ENCODE data around the gene LRRC71. TPM values are rescaled to one million over a fixed set of nuclear protein-coding genes. Genes with fewer than 3 reads are reported as not detected.

Gene LRRC71
- total RNA-seq, 1 experiment from 2014 or later: not detected

GRCh38 chr1:156964441-156964840, 44.0 kb downstream of the LRRC71 start:
- Histone ChIP-seq H3K9me3 (replicated peaks) (no peaks in the 10 kb centered on the region), H3K27ac (no peak overlapping the region), H3K4me3 (no peak overlapping the region), H3K27me3 (replicated peaks) (no peaks in the 10 kb centered on the region), H3K4me1 (replicated peaks) (no peaks in the 10 kb centered on the region), H3K36me3 (peaks cover 51% of the 10 kb centered on the region)
- DNase-seq (ENCODE audit: low read depth in 1 of 2, low spot score in 2 of 2): no peak

DNA sequence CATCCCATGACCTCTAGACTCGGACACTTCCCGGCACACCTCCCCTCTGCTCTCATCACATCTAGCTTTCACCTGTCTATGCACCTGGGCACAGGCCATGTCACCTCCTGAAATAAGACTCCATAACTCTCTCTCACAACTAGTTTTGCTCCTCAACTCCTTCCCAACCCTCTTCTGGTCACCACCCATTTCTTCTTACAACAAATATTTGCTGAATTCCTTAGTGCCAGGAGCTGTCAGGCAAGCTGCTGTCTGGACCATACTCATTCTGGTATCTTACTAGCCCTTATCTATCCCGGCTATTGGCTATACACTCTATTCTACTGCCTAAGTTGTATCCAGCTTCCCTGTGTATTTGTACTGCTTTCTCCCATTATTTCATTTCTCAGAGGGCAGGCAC, 49.1 kb downstream of the LRRC71 start:
- Histone ChIP-seq H3K4me3 (no peak overlapping the region), H3K9me3 (replicated peaks) (no peaks in the 10 kb centered on the region), H3K27me3 (replicated peaks) (no peaks in the 10 kb centered on the region), H3K36me3 (peaks cover 49% of the 10 kb centered on the region), H3K4me1 (replicated peaks) (no peaks in the 10 kb centered on the region), H3K27ac (no peak overlapping the region)
- no peak for DNase-seq (ENCODE audit: low read depth in 1 of 2, low spot score in 2 of 2)

DNA sequence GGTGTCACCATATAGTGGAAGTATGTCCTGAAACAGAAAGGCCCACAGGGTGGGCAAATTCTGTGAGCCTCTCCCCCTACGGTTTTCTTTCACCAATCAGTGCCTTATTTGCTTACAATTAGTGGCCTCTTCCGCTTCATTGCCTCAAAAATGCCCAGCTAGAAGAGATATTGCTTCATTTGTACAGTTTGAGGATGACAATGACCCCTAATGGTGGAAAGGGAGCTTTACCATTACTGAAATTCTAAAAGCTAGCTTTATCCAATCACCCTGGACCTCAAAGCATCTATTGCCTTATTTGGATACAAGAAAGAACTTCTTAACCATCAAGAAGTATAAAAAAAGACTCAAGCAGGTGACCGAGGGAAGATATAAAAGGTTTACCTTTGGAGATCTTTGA, 49.6 kb downstream of the LRRC71 start:
- Histone ChIP-seq H3K9me3 (replicated peaks) (no peaks in the 10 kb centered on the region), H3K4me1 (replicated peaks) (no peaks in the 10 kb centered on the region), H3K4me3 (no peak overlapping the region), H3K36me3 (peaks cover 54% of the 10 kb centered on the region), H3K27ac (no peak overlapping the region), H3K27me3 (replicated peaks) (no peaks in the 10 kb centered on the region)
- no peak for DNase-seq (ENCODE audit: low read depth in 1 of 2, low spot score in 2 of 2)

DNA sequence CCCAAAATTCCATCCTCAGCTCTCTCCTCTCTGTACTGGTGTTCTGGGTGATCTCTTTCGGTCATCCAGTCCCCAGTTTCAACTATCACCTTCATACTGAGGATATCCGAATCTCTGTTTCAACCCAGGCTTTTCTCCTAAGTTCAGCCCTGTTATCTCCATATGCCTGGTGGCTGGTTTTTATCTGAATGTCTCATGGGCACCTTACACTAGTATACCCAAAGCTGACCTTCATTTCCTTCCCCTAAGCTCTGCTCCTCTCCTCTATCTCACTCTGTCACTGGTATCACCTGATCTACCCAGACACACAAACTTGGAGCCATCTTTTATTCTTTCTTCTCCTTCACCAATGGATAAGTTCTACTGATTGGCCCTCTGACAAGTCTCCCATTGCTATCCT, 53.0 kb downstream of the LRRC71 start:
- DNase-seq (ENCODE audit: low read depth in 1 of 2, low spot score in 2 of 2): no peak
- peaks cover 68% of the 10 kb centered on the region for H3K36me3 ChIP-seq
- H3K27ac ChIP-seq: no peak overlapping the region
- H3K27me3 ChIP-seq (replicated peaks): no peaks in the 10 kb centered on the region
- no peak overlapping the region for H3K4me3 ChIP-seq
- no peaks in the 10 kb centered on the region for H3K9me3 ChIP-seq (replicated peaks)
- no peaks in the 10 kb centered on the region for H3K4me1 ChIP-seq (replicated peaks)

GRCh38 chr1:156975084-156975483, 54.7 kb downstream of the LRRC71 start:
- H3K4me1 ChIP-seq (replicated peaks): no peaks in the 10 kb centered on the region
- no peak overlapping the region for H3K27ac ChIP-seq
- no peaks in the 10 kb centered on the region for H3K9me3 ChIP-seq (replicated peaks)
- no peak overlapping the region for H3K4me3 ChIP-seq
- H3K36me3 ChIP-seq: peaks cover 77% of the 10 kb centered on the region
- DNase-seq (ENCODE audit: low read depth in 1 of 2, low spot score in 2 of 2): no peak
- H3K27me3 ChIP-seq (replicated peaks): no peaks in the 10 kb centered on the region

DNA sequence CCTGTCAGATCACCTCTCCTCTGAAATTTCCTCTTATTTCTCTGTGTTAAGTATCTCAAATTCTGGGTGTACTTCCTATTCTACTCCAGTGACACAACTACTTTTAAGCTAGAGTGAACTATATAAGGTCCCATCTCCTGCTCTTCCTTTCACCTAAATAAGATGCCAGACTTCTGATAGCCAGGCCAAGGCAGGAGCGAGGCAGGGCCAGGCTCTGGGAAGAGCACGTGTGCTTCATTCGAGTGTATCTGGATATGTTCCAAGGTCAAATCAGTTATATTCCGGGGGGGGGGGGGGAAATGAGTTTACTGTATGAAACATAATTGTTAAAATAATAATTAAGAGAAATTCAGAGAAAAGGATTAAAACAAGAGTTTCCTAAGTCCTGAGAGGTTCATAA, 60.1 kb downstream of the LRRC71 start:
- Histone ChIP-seq H3K36me3 (peaks cover 83% of the 10 kb centered on the region), H3K4me3 (no peak overlapping the region), H3K27ac (no peak overlapping the region), H3K9me3 (replicated peaks) (no peaks in the 10 kb centered on the region), H3K27me3 (replicated peaks) (no peaks in the 10 kb centered on the region), H3K4me1 (replicated peaks) (no peaks in the 10 kb centered on the region)
- no peak for DNase-seq (ENCODE audit: low read depth in 1 of 2, low spot score in 2 of 2)

Other genes with a start within 250 kb of the LRRC71 start
- 149 and 169 TPM in 2 replicates for gene NES, start 243.2 kb upstream of the LRRC71 start, total RNA-seq (2014; rRNA removed; shearing (Covaris generic))
- 2.8 and 6.7 TPM in 2 replicates for gene CRABP2, start 215.0 kb upstream of the LRRC71 start, total RNA-seq (2014; rRNA removed; shearing (Covaris generic))
- 6.4 and 6.5 TPM in 2 replicates for gene METTL25B, start 192.2 kb upstream of the LRRC71 start, total RNA-seq (2014; rRNA removed; shearing (Covaris generic))
- 13.8 and 21.5 TPM in 2 replicates for gene ISG20L2, start 191.9 kb upstream of the LRRC71 start, total RNA-seq (2014; rRNA removed; shearing (Covaris generic))
- gene MRPL24, start 179.5 kb upstream of the LRRC71 start, total RNA-seq (2014; rRNA removed; shearing (Covaris generic)): 70.0 and 126 TPM in 2 replicates
- 324 and 387 TPM in 2 replicates for gene HDGF, start 169.0 kb upstream of the LRRC71 start, total RNA-seq (2014; rRNA removed; shearing (Covaris generic))
- gene PRCC, start 153.1 kb upstream of the LRRC71 start, total RNA-seq (2014; rRNA removed; shearing (Covaris generic)): 36.9 and 37.3 TPM in 2 replicates
- not detected in 2 replicates for gene SH2D2A, start 103.8 kb upstream of the LRRC71 start, total RNA-seq (2014; rRNA removed; shearing (Covaris generic))
- not detected in 2 replicates for gene INSRR, start 61.5 kb upstream of the LRRC71 start, total RNA-seq (2014; rRNA removed; shearing (Covaris generic))
- gene NTRK1, start 59.8 kb upstream of the LRRC71 start, total RNA-seq (2014; rRNA removed; shearing (Covaris generic)): not detected in 2 replicates
- gene PEAR1, start 26.9 kb upstream of the LRRC71 start, total RNA-seq (2014; rRNA removed; shearing (Covaris generic)): 0.53 and 1.0 TPM in 2 replicates
- gene ARHGEF11, start 125.1 kb downstream of the LRRC71 start, total RNA-seq (2014; rRNA removed; shearing (Covaris generic)): 21.8 and 29.4 TPM in 2 replicates
- gene ETV3L, start 179.2 kb downstream of the LRRC71 start, total RNA-seq (2014; rRNA removed; shearing (Covaris generic)): not detected in 2 replicates
- 7.9 and 11.2 TPM in 2 replicates for gene ETV3, start 217.8 kb downstream of the LRRC71 start, total RNA-seq (2014; rRNA removed; shearing (Covaris generic))